ENCODE measurements around the gene PGA3.

- TF ChIP-seq ELF4 (IDR thresholded peaks at IDR 0.05) (no peak), NFRKB (IDR thresholded peaks at IDR 0.05) (no peak), FOXM1 (IDR thresholded peaks at IDR 0.05; ENCODE audit: borderline replicate concordance) (no peak), CTBP1 (IDR thresholded peaks at IDR 0.05; ENCODE audit: borderline replicate concordance) (no peak), FOXA1 (IDR thresholded peaks at IDR 0.05) (no peak), TARDBP (IDR thresholded peaks at IDR 0.05) (no peak)
Observed at GRCh38 chr11:61258546-61258945, 55.2 kb downstream of the PGA3 start.

Data from HEK293T (cell line).